ENCODE data around the gene ATAD3A.
"Not testable (repeated sequence)": the region's sequence is repeated elsewhere in the genome, so short reads cannot be mapped to it uniquely, and the experiment has no call there.

Gene ATAD3A

DNA sequence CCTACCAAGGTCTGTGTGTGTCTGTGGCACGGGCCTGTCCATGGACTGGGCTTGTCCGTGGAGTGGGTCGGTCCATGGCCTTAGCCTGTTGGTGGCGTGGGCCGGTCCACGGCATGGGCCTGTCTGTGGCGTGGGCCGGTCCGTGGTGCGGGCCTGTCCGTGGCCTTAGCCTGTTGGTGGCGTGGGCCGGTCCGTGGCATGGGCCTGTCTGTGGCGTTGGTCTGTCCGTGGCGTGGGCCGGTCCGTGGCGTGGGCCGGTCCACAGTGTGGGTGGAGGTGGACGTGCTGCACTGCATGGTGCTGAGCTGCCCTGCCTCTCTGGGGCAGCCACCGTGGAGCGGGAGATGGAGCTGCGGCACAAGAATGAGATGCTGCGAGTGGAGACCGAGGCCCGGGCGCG lies 30.2 kb upstream of the ATAD3A start:
- not testable (repeated sequence) for H2AFZ ChIP-seq (ENCODE audit: low read depth, low read length); H3K9me3 ChIP-seq (ENCODE audit: low read length); H3K4me3 ChIP-seq (ENCODE audit: low read length); H3K27me3 ChIP-seq (ENCODE audit: insufficient read depth, low read length); H3K4me1 ChIP-seq (ENCODE audit: insufficient read depth, low read length)
- peaks cover 51% of the 10 kb centered on the region for H3K36me3 ChIP-seq (ENCODE audit: insufficient read depth, low read length)

GRCh38 chr1:1482856-1483255 lies 29.1 kb upstream of the ATAD3A start:
- H3K36me3 ChIP-seq (ENCODE audit: insufficient read depth, low read length) = peaks cover 50% of the 10 kb centered on the region
- H2AFZ ChIP-seq (ENCODE audit: low read depth, low read length) = no peak overlapping the region
- no peaks in the 10 kb centered on the region for H3K27me3 ChIP-seq (ENCODE audit: insufficient read depth, low read length)
- H3K4me3 ChIP-seq (ENCODE audit: low read length) = no peak overlapping the region
- no peaks in the 10 kb centered on the region for H3K9me3 ChIP-seq (ENCODE audit: low read length)
- H3K4me1 ChIP-seq (ENCODE audit: insufficient read depth, low read length) = no peaks in the 10 kb centered on the region

- Histone ChIP-seq H3K36me3 (ENCODE audit: insufficient read depth, low read length) (peaks cover 52% of the 10 kb centered on the region), H2AFZ (ENCODE audit: low read depth, low read length) (no peak overlapping the region), H3K27me3 (ENCODE audit: insufficient read depth, low read length) (no peaks in the 10 kb centered on the region), H3K9me3 (ENCODE audit: low read length) (no peaks in the 10 kb centered on the region), H3K4me1 (ENCODE audit: insufficient read depth, low read length) (no peaks in the 10 kb centered on the region), H3K4me3 (ENCODE audit: low read length) (no peak overlapping the region)
Measured at GRCh38 chr1:1483714-1484113, 28.2 kb upstream of the ATAD3A start.

DNA sequence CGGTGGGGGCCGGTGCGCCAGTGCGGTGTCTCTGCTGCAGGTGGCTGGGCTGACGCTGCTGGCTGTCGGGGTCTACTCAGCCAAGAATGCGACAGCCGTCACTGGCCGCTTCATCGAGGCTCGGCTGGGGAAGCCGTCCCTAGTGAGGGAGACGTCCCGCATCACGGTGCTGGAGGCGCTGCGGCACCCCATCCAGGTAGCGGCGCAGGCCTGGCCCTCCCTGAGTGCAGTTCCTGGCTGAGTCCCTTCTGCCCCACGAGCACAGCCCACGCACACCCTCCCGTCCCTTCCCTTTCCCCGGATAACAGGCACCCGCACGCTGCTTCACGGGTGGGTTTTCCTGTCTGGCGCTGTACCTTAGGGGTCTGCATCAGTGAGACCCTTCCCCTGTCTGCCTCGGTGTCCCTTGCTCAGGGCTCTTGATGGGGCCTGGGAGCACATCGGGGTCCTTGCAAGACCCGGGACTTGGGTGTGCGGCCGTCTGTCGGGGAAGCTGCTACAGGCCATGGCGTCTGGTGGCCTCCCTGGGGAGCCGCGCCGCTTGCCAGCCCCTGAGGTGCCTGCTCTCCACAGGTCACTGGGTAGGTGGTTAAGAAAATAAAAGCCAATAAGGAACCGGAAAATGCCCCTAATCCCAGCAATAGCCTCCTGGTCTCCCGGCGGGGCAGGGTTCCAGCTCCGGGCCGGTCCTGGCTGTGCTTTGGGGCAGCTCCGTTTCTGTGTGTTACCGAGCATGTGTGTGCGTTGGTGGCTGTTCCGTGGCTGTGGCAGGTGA lies 26.8 kb upstream of the ATAD3A start:
- H3K4me3 ChIP-seq (ENCODE audit: low read length); H3K4me1 ChIP-seq (ENCODE audit: insufficient read depth, low read length); H3K9me3 ChIP-seq (ENCODE audit: low read length); H2AFZ ChIP-seq (ENCODE audit: low read depth, low read length); H3K27me3 ChIP-seq (ENCODE audit: insufficient read depth, low read length): not testable (repeated sequence)
- H3K36me3 ChIP-seq (ENCODE audit: insufficient read depth, low read length) = peaks cover 48% of the 10 kb centered on the region

DNA sequence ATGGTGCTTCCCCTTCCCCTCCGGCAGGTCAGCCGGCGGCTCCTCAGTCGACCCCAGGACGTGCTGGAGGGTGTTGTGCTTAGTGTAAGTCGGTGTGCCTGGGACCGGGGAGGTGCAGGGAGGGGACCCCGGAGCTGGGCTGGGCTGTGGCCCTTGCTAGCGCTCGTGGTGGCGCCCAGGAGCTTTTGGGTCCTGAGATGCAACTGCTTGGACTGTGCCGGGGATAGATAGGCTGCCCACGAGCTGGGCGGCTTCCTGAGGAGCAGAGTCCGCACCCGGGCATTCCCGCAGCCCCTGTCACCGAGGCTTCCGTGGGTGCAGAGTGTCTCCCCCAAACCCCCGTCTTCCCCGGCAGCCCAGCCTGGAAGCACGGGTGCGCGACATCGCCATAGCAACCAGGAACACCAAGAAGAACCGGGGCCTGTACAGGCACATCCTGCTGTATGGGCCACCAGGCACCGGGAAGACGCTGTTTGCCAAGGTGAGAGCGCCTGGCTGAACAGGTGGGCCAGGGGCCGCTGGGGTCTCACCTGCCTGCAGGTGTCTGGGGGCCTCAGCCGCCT lies 26.1 kb upstream of the ATAD3A start:
- H2AFZ ChIP-seq (ENCODE audit: low read depth, low read length); H3K4me1 ChIP-seq (ENCODE audit: insufficient read depth, low read length); H3K9me3 ChIP-seq (ENCODE audit: low read length); H3K4me3 ChIP-seq (ENCODE audit: low read length); H3K27me3 ChIP-seq (ENCODE audit: insufficient read depth, low read length): not testable (repeated sequence)
- peaks cover 54% of the 10 kb centered on the region for H3K36me3 ChIP-seq (ENCODE audit: insufficient read depth, low read length)

- Histone ChIP-seq H3K27me3 (ENCODE audit: insufficient read depth, low read length) (no peaks in the 10 kb centered on the region), H3K9me3 (ENCODE audit: low read length) (peaks cover 17% of the 10 kb centered on the region), H3K4me1 (ENCODE audit: insufficient read depth, low read length) (no peaks in the 10 kb centered on the region), H2AFZ (ENCODE audit: low read depth, low read length) (no peak overlapping the region), H3K36me3 (ENCODE audit: insufficient read depth, low read length) (peaks cover 60% of the 10 kb centered on the region), H3K4me3 (ENCODE audit: low read length) (no peak overlapping the region)
Measured at GRCh38 chr1:1487701-1488100, 24.3 kb upstream of the ATAD3A start.

- Histone ChIP-seq H3K27me3 (ENCODE audit: insufficient read depth, low read length) (no peaks in the 10 kb centered on the region), H3K4me3 (ENCODE audit: low read length) (no peak overlapping the region), H3K4me1 (ENCODE audit: insufficient read depth, low read length) (no peaks in the 10 kb centered on the region), H2AFZ (ENCODE audit: low read depth, low read length) (no peak overlapping the region), H3K36me3 (ENCODE audit: insufficient read depth, low read length) (peaks cover 54% of the 10 kb centered on the region), H3K9me3 (ENCODE audit: low read length) (peaks cover 20% of the 10 kb centered on the region)
Measured at GRCh38 chr1:1489231-1489630, 22.7 kb upstream of the ATAD3A start.

DNA sequence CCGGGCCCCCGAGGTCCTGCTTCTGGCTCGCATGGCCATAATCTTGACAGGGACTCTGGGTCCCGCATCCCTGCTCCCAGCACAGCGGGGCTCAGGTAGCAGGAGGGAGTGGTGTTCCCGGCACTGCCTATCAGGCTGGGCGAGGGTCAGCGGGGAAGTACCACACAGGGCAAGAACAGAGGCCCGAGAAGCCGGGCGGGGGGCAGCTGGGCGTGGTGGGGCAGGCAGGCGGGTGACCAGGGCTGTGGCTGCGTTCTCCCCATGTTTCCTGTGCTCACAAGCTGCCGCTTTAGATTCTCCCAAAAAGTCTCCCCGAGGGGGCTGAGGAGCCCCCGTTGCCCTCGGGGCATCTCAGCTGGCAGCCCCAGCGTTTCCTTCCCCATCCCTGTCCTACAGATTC lies 22.1 kb upstream of the ATAD3A start:
- peaks cover 20% of the 10 kb centered on the region for H3K9me3 ChIP-seq (ENCODE audit: low read length)
- no peak overlapping the region for H3K4me3 ChIP-seq (ENCODE audit: low read length)
- no peak overlapping the region for H2AFZ ChIP-seq (ENCODE audit: low read depth, low read length)
- H3K36me3 ChIP-seq (ENCODE audit: insufficient read depth, low read length) = peaks cover 50% of the 10 kb centered on the region
- no peaks in the 10 kb centered on the region for H3K27me3 ChIP-seq (ENCODE audit: insufficient read depth, low read length)
- H3K4me1 ChIP-seq (ENCODE audit: insufficient read depth, low read length) = no peaks in the 10 kb centered on the region

GRCh38 chr1:1490633-1491230 lies 21.2 kb upstream of the ATAD3A start:
- H3K36me3 ChIP-seq (ENCODE audit: insufficient read depth, low read length) = peaks cover 56% of the 10 kb centered on the region
- H3K4me3 ChIP-seq (ENCODE audit: low read length) = no peak overlapping the region

DNA sequence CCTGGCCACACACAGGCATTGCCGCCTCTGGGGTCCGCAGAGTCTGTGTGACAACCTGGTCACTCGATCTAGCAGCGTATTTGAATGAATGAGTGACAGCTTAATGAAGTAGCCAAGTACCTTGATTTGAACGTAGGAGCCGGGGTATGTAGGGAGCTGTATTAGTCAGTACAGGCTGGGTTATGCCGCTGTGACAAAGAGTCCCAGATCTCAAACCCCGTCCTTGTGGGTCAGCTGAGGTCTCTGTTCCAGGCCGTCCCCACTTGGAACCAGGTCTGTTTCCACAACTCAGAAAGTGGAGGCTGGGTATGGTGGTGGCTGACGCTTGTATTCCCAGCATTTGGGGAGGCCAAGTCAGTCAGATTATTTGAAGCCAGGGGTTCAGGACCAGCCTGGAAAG lies 20.4 kb upstream of the ATAD3A start:
- Histone ChIP-seq H3K36me3 (ENCODE audit: insufficient read depth, low read length) (peaks cover 58% of the 10 kb centered on the region), H3K4me3 (ENCODE audit: low read length) (no peak overlapping the region), H2AFZ (ENCODE audit: low read depth, low read length) (no peak overlapping the region), H3K9me3 (ENCODE audit: low read length) (peaks cover 20% of the 10 kb centered on the region), H3K27me3 (ENCODE audit: insufficient read depth, low read length) (no peaks in the 10 kb centered on the region), H3K4me1 (ENCODE audit: insufficient read depth, low read length) (no peaks in the 10 kb centered on the region)

More at GRCh38 chr1:1490633-1491230, 21.2 kb upstream of the ATAD3A start:
- Histone ChIP-seq H2AFZ (ENCODE audit: low read depth, low read length) (no peak overlapping the region), H3K9me3 (ENCODE audit: low read length) (peaks cover 20% of the 10 kb centered on the region), H3K27me3 (ENCODE audit: insufficient read depth, low read length) (no peaks in the 10 kb centered on the region), H3K4me1 (ENCODE audit: insufficient read depth, low read length) (no peaks in the 10 kb centered on the region)

GRCh38 chr1:1494311-1494710 lies 17.7 kb upstream of the ATAD3A start:
- peaks cover 41% of the 10 kb centered on the region for H3K36me3 ChIP-seq (ENCODE audit: insufficient read depth, low read length)
- peaks cover 20% of the 10 kb centered on the region for H3K9me3 ChIP-seq (ENCODE audit: low read length)
- not testable (repeated sequence) for H2AFZ ChIP-seq (ENCODE audit: low read depth, low read length)

DNA sequence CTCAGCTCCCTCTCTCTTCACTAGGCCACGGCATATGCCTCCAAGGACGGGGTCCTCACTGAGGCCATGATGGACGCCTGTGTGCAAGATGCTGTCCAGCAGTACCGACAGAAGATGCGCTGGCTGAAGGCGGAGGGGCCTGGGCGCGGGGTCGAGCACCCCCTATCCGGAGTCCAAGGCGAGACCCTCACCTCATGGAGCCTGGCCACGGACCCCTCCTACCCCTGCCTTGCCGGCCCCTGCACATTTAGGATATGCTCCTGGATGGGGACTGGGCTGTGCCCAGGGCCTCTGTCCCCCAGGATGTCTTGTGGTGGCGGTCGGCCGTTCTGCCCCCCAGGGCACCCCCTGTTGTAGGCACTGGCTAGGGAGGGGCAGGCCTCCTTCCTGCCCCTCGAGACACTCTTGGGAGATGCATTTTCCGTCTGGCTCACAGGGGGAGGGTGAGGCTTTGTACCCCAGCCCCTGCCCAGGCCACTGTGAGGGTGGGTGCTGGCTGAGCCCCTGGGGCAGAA lies 16.4 kb upstream of the ATAD3A start:
- H3K4me1 ChIP-seq (ENCODE audit: insufficient read depth, low read length); H3K27me3 ChIP-seq (ENCODE audit: insufficient read depth, low read length); H3K4me3 ChIP-seq (ENCODE audit: low read length); H2AFZ ChIP-seq (ENCODE audit: low read depth, low read length): not testable (repeated sequence)
- H3K9me3 ChIP-seq (ENCODE audit: low read length) = peaks cover 16% of the 10 kb centered on the region
- H3K36me3 ChIP-seq (ENCODE audit: insufficient read depth, low read length) = peaks cover 36% of the 10 kb centered on the region

More at GRCh38 chr1:1494311-1494710, 17.7 kb upstream of the ATAD3A start:
- H3K27me3 ChIP-seq (ENCODE audit: insufficient read depth, low read length); H3K4me3 ChIP-seq (ENCODE audit: low read length); H3K4me1 ChIP-seq (ENCODE audit: insufficient read depth, low read length): not testable (repeated sequence)

DNA sequence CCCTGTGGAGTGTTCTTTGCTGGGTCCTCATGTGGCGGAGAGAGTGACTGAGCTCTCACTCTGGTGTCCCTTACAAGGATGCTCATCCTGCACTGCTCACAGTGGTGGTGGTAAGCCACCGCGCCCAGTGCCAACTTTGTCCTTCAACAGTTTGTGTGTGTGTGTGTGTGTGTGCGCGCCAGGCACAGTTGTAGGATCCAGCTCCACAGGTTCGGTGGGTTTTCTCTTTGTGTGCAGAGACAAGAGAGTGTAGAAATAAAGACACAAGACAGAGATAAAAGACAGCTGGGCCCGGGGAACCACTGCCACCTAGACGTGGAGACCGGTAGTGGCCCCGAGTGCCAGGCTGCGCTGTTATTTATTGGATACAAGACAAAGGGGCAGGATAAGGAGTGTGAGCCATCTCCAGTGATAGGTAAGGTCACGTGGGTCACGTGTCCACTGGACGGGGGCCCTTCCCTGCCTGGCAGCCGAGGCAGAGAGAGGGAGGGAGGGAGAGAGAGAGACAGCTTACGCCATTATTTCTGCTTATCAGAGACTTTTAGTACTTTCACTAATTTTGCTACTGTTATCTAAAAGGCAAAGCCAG lies 7.1 kb upstream of the ATAD3A start:
- H3K36me3 ChIP-seq (ENCODE audit: insufficient read depth, low read length); H3K9me3 ChIP-seq (ENCODE audit: low read length); H3K27me3 ChIP-seq (ENCODE audit: insufficient read depth, low read length); H3K4me1 ChIP-seq (ENCODE audit: insufficient read depth, low read length); H2AFZ ChIP-seq (ENCODE audit: low read depth, low read length): not testable (repeated sequence)
- H3K4me3 ChIP-seq (ENCODE audit: low read length) = peak overlapping the region; percentile 31
